Lower leg skin (tissue), 4 donors: ENCODE results near the gene SUPT5H. TPM values are rescaled to one million over a fixed set of nuclear protein-coding genes. Genes with fewer than 3 reads are reported as not detected.

Experiments used
- DNase-seq, 2 donors: peaks; one replicate each; pipeline ENCODE4 v3.0.0-alpha.2; 2019; ENCODE audit warnings: low spot score in 2 of 2
- H3K4me3 ChIP-seq: fragments of 200-600 bp; sonication (generic); 2 replicates; pipeline ENCODE4 v1.5.1; 2017; ENCODE audit warnings: mild to moderate bottlenecking, low read depth; ENCODE audit not compliant: poor library complexity, severe bottlenecking
- CTCF ChIP-seq, 3 donors: fragments of 450-650 bp; IDR thresholded peaks; one replicate each; pipeline ENCODE4 v1.5.1; 2016; ENCODE audit warnings: antibody characterized with exemption in 3 of 3, mild to moderate bottlenecking in 3 of 3, moderate library complexity in 2 of 3
- POLR2A ChIP-seq, 2 donors: fragments of 450-650 bp; IDR thresholded peaks; one replicate each; pipeline ENCODE4 v1.6.1; 2016 to 2017; ENCODE audit warnings: antibody characterized with exemption in 2 of 2, mild to moderate bottlenecking in 1 of 2, moderate library complexity in 1 of 2
- WGBS, 2 donors: methylation state at CpG; one replicate each; pipeline ENCODE4 v1.1.5; 2018; 5-methylcytosine and 5-hydroxymethylcytosine counted together
- intact Hi-C: fragments of 100-400 bp; cut with DNase I; formaldehyde crosslinking; loops from one replicate; pipeline ENCODE4 v1.15.0; 2023; ENCODE audit warnings: low total_unique reads
- microRNA-seq, 2 donors: library from miRNA; unstranded; fragments of <30 nt; microRNA quantifications; one replicate each; pipeline ENCODE4, GENCODE V29; 2016; ENCODE audit warnings: borderline replicate concordance in 2 of 2, borderline number of aligned reads in 1 of 2
- total RNA-seq, 4 donors: library from RNA; depleted of rRNA; stranded (reverse); fragments of >200 nt; gene quantifications; one replicate each; pipeline ENCODE4 v1.1.0, GENCODE V29; 2016

SUPT5H gene
- total RNA-seq, 4 donors from 2014 or later: 70.0 to 102 (median 77.3) TPM

GRCh38 chr19:39520541-39521484, 75.4 kb downstream of the SUPT5H start:
- no peak for DNase-seq
- intact Hi-C loops: no loop called here
- H3K4me3 ChIP-seq: no peak overlapping the region
- TF ChIP-seq POLR2A (IDR thresholded peaks at IDR 0.05): no peak
- no peak for TF ChIP-seq CTCF (IDR thresholded peaks at IDR 0.05)
- WGBS, 2 donors: 84 to 90% methylated on average over 8 of the region's 8 CpGs

GRCh38 chr19:39524495-39524894, 79.1 kb downstream of the SUPT5H start:
- WGBS, 2 donors: 84 to 85% methylated on average over 8 of the region's 8 CpGs

GRCh38 chr19:39525205-39525604, 79.8 kb downstream of the SUPT5H start:
- intact Hi-C loops: no loop called here
- no peak overlapping the region for H3K4me3 ChIP-seq
- TF ChIP-seq CTCF (IDR thresholded peaks at IDR 0.05) (no peak), POLR2A (IDR thresholded peaks at IDR 0.05) (no peak)
- DNase-seq: no peak
- 95% methylated on average over 3 of the region's 3 CpGs for WGBS, 2 donors

More at GRCh38 chr19:39524495-39524894, 79.1 kb downstream of the SUPT5H start:
- intact Hi-C loops: no loop called here
- H3K4me3 ChIP-seq: no peak overlapping the region
- DNase-seq: no peak
- TF ChIP-seq CTCF (IDR thresholded peaks at IDR 0.05) (no peak), POLR2A (IDR thresholded peaks at IDR 0.05) (no peak)

Small RNAs within 50 kb of the gene (microRNA-seq; reads per million reads assigned to microRNA genes)
- 0 reads per million in 2 donors for gene MIR4530

Other genes starting within 250 kb of the SUPT5H start
- gene NCCRP1, start 248.6 kb upstream of the SUPT5H start, total RNA-seq: 100 to 1,000 TPM; 367 to 798 (median 407) TPM
- gene SYCN, start 241.3 kb upstream of the SUPT5H start, total RNA-seq: not detected
- gene IFNL3, start 200.6 kb upstream of the SUPT5H start, total RNA-seq: not detected
- not detected for gene IFNL4, start 196.7 kb upstream of the SUPT5H start, total RNA-seq
- not detected for gene IFNL2, start 177.2 kb upstream of the SUPT5H start, total RNA-seq
- not detected for gene IFNL1, start 149.2 kb upstream of the SUPT5H start, total RNA-seq
- gene LRFN1, start 124.7 kb upstream of the SUPT5H start, total RNA-seq: 1 to 10 TPM in 2 of 4 donors, under 1 TPM in 2; 0.46 to 3.5 (median 1.5) TPM
- 10 to 100 TPM in 2 of 4 donors, 1 to 10 TPM in 1, under 1 TPM in 1; 0.72 to 12.6 (median 8.8) TPM for gene GMFG, start 109.5 kb upstream of the SUPT5H start, total RNA-seq
- 100 to 1,000 TPM; 102 to 132 (median 118) TPM for gene SAMD4B, start 103.2 kb upstream of the SUPT5H start, total RNA-seq
- gene PAF1, start 54.5 kb upstream of the SUPT5H start, total RNA-seq: 10 to 100 TPM; 22.4 to 48.0 (median 36.3) TPM
- gene MED29, start 54.2 kb upstream of the SUPT5H start, total RNA-seq: 10 to 100 TPM; 30.3 to 35.8 (median 33.3) TPM
- 100 to 1,000 TPM; 170 to 536 (median 280) TPM for gene ZFP36, start 38.7 kb upstream of the SUPT5H start, total RNA-seq
- gene PLEKHG2, start 32.9 kb upstream of the SUPT5H start, total RNA-seq: 1 to 10 TPM; 3.0 to 6.4 (median 4.3) TPM
- 1,000 to 10,000 TPM; 1,726 to 3,026 (median 2,088) TPM for gene RPS16, start 9.6 kb upstream of the SUPT5H start, total RNA-seq
- 10 to 100 TPM; 35.0 to 41.9 (median 37.1) TPM for gene TIMM50, start 35.3 kb downstream of the SUPT5H start, total RNA-seq
- under 1 TPM in 1 of 4 donors, not detected in 3; 0.10 TPM for gene DLL3, start 53.4 kb downstream of the SUPT5H start, total RNA-seq
- gene SELENOV, start 69.6 kb downstream of the SUPT5H start, total RNA-seq: not detected
- gene EID2B, start 87.3 kb downstream of the SUPT5H start, total RNA-seq: 1 to 10 TPM in 2 of 4 donors, under 1 TPM in 2; 0.56 to 1.5 (median 1.0) TPM
- 10 to 100 TPM; 12.4 to 19.0 (median 14.3) TPM for gene EID2, start 94.6 kb downstream of the SUPT5H start, total RNA-seq
- gene LGALS13, start 156.9 kb downstream of the SUPT5H start, total RNA-seq: not detected
- gene LGALS16, start 210.3 kb downstream of the SUPT5H start, total RNA-seq: not detected